IMR-90 (cell line): ENCODE results near the gene PDCD1. TPM values are rescaled to one million over a fixed set of nuclear protein-coding genes. Genes with fewer than 3 reads are reported as not detected.

Experiments used
- ATAC-seq: fragments of 200-7000 bp; cut with Tn5 transposase; 2 replicates; pipeline ENCODE4 v1.9.1; 2020; ENCODE audit warnings: low read depth, mild to moderate bottlenecking, moderate library complexity
- BruUV-seq: library from RNA; stranded (reverse); fragments of 400-500 nt; replicated peaks from 2 replicates; lab custom pipeline; 2021; lab: Mats Ljungman, UMichigan
- CTCF ChIA-PET: fragments of 300-600 bp; formaldehyde crosslinking; extraction: SDS; loops from one replicate; lab custom pipeline; 2021; ENCODE audit warnings: antibody characterized with exemption; lab: Yijun Ruan, JAX
- POLR2A ChIA-PET: fragments of 300-600 bp; sonication (Branson Sonifier 250); formaldehyde crosslinking; loops from one replicate; lab custom pipeline; 2022; ENCODE audit warnings: antibody characterized with exemption; ENCODE audit not compliant: unreplicated experiment; lab: Charles Lee
- DNase-seq: peaks from one replicate; pipeline ENCODE4 v3.0.0; 2013
- H2AFZ ChIP-seq: replicated peaks from 2 replicates; pipeline ENCODE3; 2013; ENCODE audit warnings: low read length, mild to moderate bottlenecking; ENCODE audit not compliant: poor library complexity
- H2AK5ac ChIP-seq: 2 replicates; pipeline ENCODE4 v1.6.1; 2013; ENCODE audit warnings: low read depth, low read length, inconsistent platforms
- H2AK9ac ChIP-seq: replicated peaks from 2 replicates; pipeline ENCODE3; 2013; ENCODE audit warnings: mild to moderate bottlenecking, low read depth, low read length, moderate library complexity; ENCODE audit not compliant: poor library complexity
- H2BK120ac ChIP-seq: 2 replicates; pipeline ENCODE4 v1.6.1; 2013; ENCODE audit warnings: low read depth, low read length, inconsistent platforms
- H2BK15ac ChIP-seq: 3 replicates; pipeline ENCODE4 v1.6.1; 2013; ENCODE audit warnings: low read depth, low read length, inconsistent platforms
- H2BK20ac ChIP-seq: 2 replicates; pipeline ENCODE4 v1.6.1; 2013; ENCODE audit warnings: low read depth, mild to moderate bottlenecking, inconsistent platforms, low read length, moderate library complexity
- H2BK5ac ChIP-seq: 2 replicates; pipeline ENCODE4 v1.6.1; 2013; ENCODE audit warnings: mild to moderate bottlenecking, low read depth, low read length, inconsistent platforms; ENCODE audit not compliant: poor library complexity, severe bottlenecking
- H3K14ac ChIP-seq: replicated peaks from 2 replicates; pipeline ENCODE4 v1.6.1; 2013; ENCODE audit warnings: low read depth, low read length, inconsistent platforms
- H3K18ac ChIP-seq: 2 replicates; pipeline ENCODE4 v1.6.1; 2013; ENCODE audit warnings: low read depth, low read length, control low read depth
- H3K23ac ChIP-seq: 2 replicates; pipeline ENCODE4 v1.6.1; 2013; ENCODE audit warnings: low read depth, low read length, inconsistent platforms
- H3K27ac ChIP-seq: 2 replicates; pipeline ENCODE4 v1.5.1; 2013; ENCODE audit warnings: mild to moderate bottlenecking, control low read depth, low read length; ENCODE audit not compliant: insufficient read depth
- H3K27me3 ChIP-seq: 2 replicates; pipeline ENCODE4 v1.6.1; 2013; ENCODE audit warnings: low read length; ENCODE audit not compliant: control insufficient read depth, insufficient read depth
- H3K36me3 ChIP-seq: 2 replicates; pipeline ENCODE4 v1.6.1; 2013; ENCODE audit warnings: low read length, mixed read lengths; ENCODE audit not compliant: control insufficient read depth, insufficient read depth
- H3K4ac ChIP-seq: 2 replicates; pipeline ENCODE4 v1.6.1; 2013; ENCODE audit warnings: low read depth, low read length, inconsistent platforms
- H3K4me1 ChIP-seq: 2 replicates; pipeline ENCODE4 v1.6.1; 2013; ENCODE audit warnings: low read length, mixed read lengths; ENCODE audit not compliant: control insufficient read depth, insufficient read depth
- H3K4me2 ChIP-seq: 2 replicates; pipeline ENCODE4 v1.6.1; 2013; ENCODE audit warnings: low read depth, mild to moderate bottlenecking, control low read depth, low read length, moderate library complexity
- H3K4me3 ChIP-seq: 2 replicates; pipeline ENCODE4 v1.5.1; 2013; ENCODE audit warnings: low read depth, mild to moderate bottlenecking, control low read depth, low read length, moderate library complexity; ENCODE audit not compliant: insufficient read depth
- H3K56ac ChIP-seq: 2 replicates; pipeline ENCODE4 v1.6.1; 2013; ENCODE audit warnings: low read length, inconsistent platforms; ENCODE audit not compliant: insufficient read depth; ENCODE audit errors: extremely low read depth
- H3K79me1 ChIP-seq, 2 experiments: 2 replicates each; pipeline ENCODE4 v1.6.1; 2013; ENCODE audit warnings: low read length in 2 of 2, inconsistent platforms in 1 of 2, low read depth in 1 of 2
- H3K9ac ChIP-seq: 2 replicates; pipeline ENCODE4 v1.6.1; 2013; ENCODE audit warnings: low read depth, low read length, control low read depth
- H3K9me1 ChIP-seq: 2 replicates; pipeline ENCODE4 v1.6.1; 2013; ENCODE audit warnings: low read length, inconsistent platforms; ENCODE audit not compliant: insufficient read depth
- H3K9me3 ChIP-seq: 2 replicates; pipeline ENCODE4 v1.6.1; 2013; ENCODE audit warnings: low read length; ENCODE audit not compliant: control insufficient read depth, insufficient read depth
- H4K20me1 ChIP-seq: 2 replicates; pipeline ENCODE4 v1.6.1; 2013; ENCODE audit warnings: low read length, inconsistent platforms; ENCODE audit not compliant: insufficient read depth
- H4K5ac ChIP-seq: 2 replicates; pipeline ENCODE4 v1.6.1; 2013; ENCODE audit warnings: mild to moderate bottlenecking, low read depth, low read length, control low read depth
- H4K8ac ChIP-seq, 2 experiments: 2 replicates each; pipeline ENCODE4 v1.6.1; 2013; ENCODE audit warnings: low read depth in 2 of 2, low read length in 2 of 2, control low read depth in 1 of 2, inconsistent platforms in 1 of 2
- H4K91ac ChIP-seq: 2 replicates; pipeline ENCODE4 v1.6.1; 2013; ENCODE audit warnings: low read depth, low read length, inconsistent platforms; ENCODE audit not compliant: insufficient read depth
- MAFK ChIP-seq: IDR thresholded peaks from 2 replicates; pipeline ENCODE4 v1.6.1; 2012; ENCODE audit warnings: low read depth, low read length, improper control_type of control experiment
- NFE2L2 ChIP-seq: fragments of 150-350 bp; IDR thresholded peaks from 2 replicates; pipeline ENCODE4 v1.6.1; 2016; ENCODE audit warnings: low read depth, mild to moderate bottlenecking, low read length
- POLR2A ChIP-seq: IDR thresholded peaks from 2 replicates; pipeline ENCODE4 v1.6.1; 2012; ENCODE audit warnings: mild to moderate bottlenecking, low read depth, low read length
- RAD21 ChIP-seq: IDR thresholded peaks from 2 replicates; pipeline ENCODE4 v1.6.1; 2012; ENCODE audit warnings: low read length, improper control_type of control experiment
- WGBS, 2 experiments: methylation state at CpG; one replicate each; pipeline versions ENCODE4 v1.1.5 to v1.1.7; 2013; ENCODE audit warnings: missing lambda C conversion rate in 2 of 2; ENCODE audit not compliant: insufficient read length in 1 of 2; ENCODE audit errors: extremely low coverage in 2 of 2; 5-methylcytosine and 5-hydroxymethylcytosine counted together
- dilution Hi-C: fragments of 300-500 bp; cut with HindIII; formaldehyde crosslinking; loops from one replicate; pipeline ENCODE4 v1.14.3; 2018; ENCODE audit warnings: low sequenced_read_pairs; ENCODE audit not compliant: unreplicated experiment
- in situ Hi-C: fragments of 300-500 bp; cut with MboI; formaldehyde crosslinking; loops from 3 replicates; pipeline ENCODE4 v1.14.3; 2019; ENCODE audit warnings: low sequenced_read_pairs, inconsistent platforms, mixed read lengths
- intact Hi-C: fragments of 100-400 bp; cut with micrococcal nuclease; formaldehyde crosslinking; loops from 2 replicates; pipeline ENCODE4 v1.10.0; 2022
- polyA plus RNA-seq, 3 experiments: library from polyadenylated mRNA; depleted of rRNA; stranded (reverse); fragments of >200 nt; gene quantifications; 2 replicates each; pipeline ENCODE4 v1.2.3, GENCODE V29; 2012; ENCODE audit warnings: low replicate concordance in 1 of 3
- total RNA-seq: library from RNA; depleted of rRNA; stranded (reverse); fragments of >200 nt; gene quantifications from 2 replicates; pipeline ENCODE4 v1.2.3, GENCODE V29; 2012
- TF ChIP-seq, protein P1 (sequence below): fragments of 150-350 bp; IDR thresholded peaks from 2 replicates; pipeline ENCODE4 v1.6.1; 2017; ENCODE audit warnings: mild to moderate bottlenecking, antibody characterized with exemption, low read length, low read depth

The PDCD1 gene
- total and polyA plus RNA-seq, 2 of the 4 experiments (the other 2 are of a cell fraction) = not detected

GRCh38 chr2:241844831-241845578 lies 13.7 kb downstream of the PDCD1 start:
- no peaks in the 10 kb centered on the region for H3K36me3 ChIP-seq
- no peaks in the 10 kb centered on the region for H4K20me1 ChIP-seq
- no peak overlapping the region for H3K4me2 ChIP-seq
- H3K9me1 ChIP-seq = no peaks in the 10 kb centered on the region
- dilution Hi-C loops = no loop called here
- 91% methylated on average over 8 of the region's 37 CpGs; no CpG with 5 or more reads in 1 of the 2 experiments for WGBS, 2 experiments
- peaks cover 13% of the 10 kb centered on the region for H3K27me3 ChIP-seq
- ATAC-seq = no peak
- H3K14ac ChIP-seq = no peak overlapping the region
- in situ Hi-C loops = no loop called here
- H3K9me3 ChIP-seq = no peaks in the 10 kb centered on the region
- H3K23ac ChIP-seq = no peak overlapping the region
- H4K91ac ChIP-seq = no peak overlapping the region
- H3K4me1 ChIP-seq = no peaks in the 10 kb centered on the region
- no peak for TF ChIP-seq NFE2L2
- no peak for TF ChIP-seq POLR2A
- TF ChIP-seq MAFK = no peak
- TF ChIP-seq, protein P1, sequence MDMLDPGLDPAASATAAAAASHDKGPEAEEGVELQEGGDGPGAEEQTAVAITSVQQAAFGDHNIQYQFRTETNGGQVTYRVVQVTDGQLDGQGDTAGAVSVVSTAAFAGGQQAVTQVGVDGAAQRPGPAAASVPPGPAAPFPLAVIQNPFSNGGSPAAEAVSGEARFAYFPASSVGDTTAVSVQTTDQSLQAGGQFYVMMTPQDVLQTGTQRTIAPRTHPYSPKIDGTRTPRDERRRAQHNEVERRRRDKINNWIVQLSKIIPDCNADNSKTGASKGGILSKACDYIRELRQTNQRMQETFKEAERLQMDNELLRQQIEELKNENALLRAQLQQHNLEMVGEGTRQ = no peak
- TF ChIP-seq RAD21 = no peak
- no peak overlapping the region for H2AK5ac ChIP-seq
- CTCF ChIA-PET = no interaction called here
- no peak overlapping the region for H2BK120ac ChIP-seq
- no peak overlapping the region for H3K9ac ChIP-seq
- H3K4me3 ChIP-seq = no peak overlapping the region
- no TSS peak for BruUV-seq
- no peak for DNase-seq
- no peak overlapping the region for H4K5ac ChIP-seq
- no peak overlapping the region for H3K18ac ChIP-seq
- no peak overlapping the region for H2AK9ac ChIP-seq
- no peaks in the 10 kb centered on the region for H3K79me1 ChIP-seq
- no peak overlapping the region for H3K56ac ChIP-seq
- no peak overlapping the region for H2BK20ac ChIP-seq
- POLR2A ChIA-PET = no interaction called here
- no peak overlapping the region for H4K8ac ChIP-seq
- no peak overlapping the region for H3K27ac ChIP-seq
- intact Hi-C loops = no loop called here
- H3K4ac ChIP-seq = no peak overlapping the region
- H2AFZ ChIP-seq = no peak overlapping the region
- no peak overlapping the region for H2BK5ac ChIP-seq
- no peak overlapping the region for H2BK15ac ChIP-seq
